ENCODE data around the gene ATG2A. TPM values are rescaled to one million over a fixed set of nuclear protein-coding genes. Genes with fewer than 3 reads are reported as not detected.

ATG2A gene
- total and polyA plus RNA-seq, 2 experiments from 2014 or later = 11.7 to 18.1 TPM

DNA sequence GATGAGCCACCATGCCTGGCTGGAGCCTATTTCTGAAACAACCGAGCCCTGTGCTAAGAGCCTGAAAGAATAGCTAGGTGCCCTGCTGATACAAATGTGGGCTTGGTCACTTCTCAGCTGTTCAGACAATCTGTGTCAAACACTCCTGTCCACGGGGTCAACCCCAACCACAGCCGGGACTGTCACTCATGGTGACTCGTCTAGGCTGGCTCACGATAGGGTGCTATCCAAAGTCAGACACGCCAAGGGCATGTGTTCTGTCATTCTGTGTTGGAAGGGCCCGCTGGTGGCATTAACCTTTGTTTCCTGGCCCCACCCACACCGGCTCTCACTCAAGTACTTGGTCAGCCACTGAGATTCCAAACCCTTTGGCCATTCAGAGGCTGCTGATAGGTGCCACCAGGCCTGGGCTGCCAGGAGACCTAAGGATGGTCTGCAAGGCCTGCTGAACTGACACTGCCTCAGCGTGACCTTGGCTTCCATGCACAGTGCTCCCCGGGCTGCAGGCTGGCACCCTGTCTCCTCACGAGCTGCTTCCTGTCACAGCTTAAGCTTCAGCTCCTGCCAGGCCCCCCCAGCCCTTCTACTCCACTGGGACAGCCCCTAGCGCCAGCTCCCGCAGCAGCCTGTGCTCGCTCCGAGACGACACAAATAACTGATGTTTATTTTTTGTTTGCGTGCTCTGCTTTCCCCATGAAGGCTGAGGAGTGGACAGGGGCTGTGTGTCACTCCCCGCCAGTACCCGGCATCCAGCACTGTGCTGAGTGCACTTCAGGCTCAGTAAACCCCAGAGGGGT, 58.3 kb downstream of the ATG2A start:
- Histone ChIP-seq H3K9me3 (ENCODE audit: low read depth) (no peaks in the 10 kb centered on the region), H3K27me3 (no peaks in the 10 kb centered on the region), H3K36me3 (replicated peaks; ENCODE audit: insufficient read depth, low read depth) (no peaks in the 10 kb centered on the region), H2AFZ (no peak overlapping the region), H4K20me1 (ENCODE audit: insufficient read depth, poor library complexity, severe bottlenecking) (peaks cover 4% of the 10 kb centered on the region), H3K27ac (no peak overlapping the region), H3K79me2 (peaks cover 69% of the 10 kb centered on the region), H3K4me1 (ENCODE audit: insufficient read depth) (peaks cover 42% of the 10 kb centered on the region), H3K9me2 (replicated peaks; ENCODE audit: insufficient read depth) (no peaks in the 10 kb centered on the region), H3K4me3 (no peak overlapping the region), H3K4me2 (no peak overlapping the region)
- no peak for DNase-seq (ENCODE audit: low spot score)
- TF ChIP-seq, protein P1, sequence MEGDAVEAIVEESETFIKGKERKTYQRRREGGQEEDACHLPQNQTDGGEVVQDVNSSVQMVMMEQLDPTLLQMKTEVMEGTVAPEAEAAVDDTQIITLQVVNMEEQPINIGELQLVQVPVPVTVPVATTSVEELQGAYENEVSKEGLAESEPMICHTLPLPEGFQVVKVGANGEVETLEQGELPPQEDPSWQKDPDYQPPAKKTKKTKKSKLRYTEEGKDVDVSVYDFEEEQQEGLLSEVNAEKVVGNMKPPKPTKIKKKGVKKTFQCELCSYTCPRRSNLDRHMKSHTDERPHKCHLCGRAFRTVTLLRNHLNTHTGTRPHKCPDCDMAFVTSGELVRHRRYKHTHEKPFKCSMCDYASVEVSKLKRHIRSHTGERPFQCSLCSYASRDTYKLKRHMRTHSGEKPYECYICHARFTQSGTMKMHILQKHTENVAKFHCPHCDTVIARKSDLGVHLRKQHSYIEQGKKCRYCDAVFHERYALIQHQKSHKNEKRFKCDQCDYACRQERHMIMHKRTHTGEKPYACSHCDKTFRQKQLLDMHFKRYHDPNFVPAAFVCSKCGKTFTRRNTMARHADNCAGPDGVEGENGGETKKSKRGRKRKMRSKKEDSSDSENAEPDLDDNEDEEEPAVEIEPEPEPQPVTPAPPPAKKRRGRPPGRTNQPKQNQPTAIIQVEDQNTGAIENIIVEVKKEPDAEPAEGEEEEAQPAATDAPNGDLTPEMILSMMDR (IDR thresholded peaks at IDR 0.05; ENCODE audit: poor library complexity) = no peak
- TF ChIP-seq EZH2phosphoT487 (IDR thresholded peaks at IDR 0.05; ENCODE audit: low read depth, severe bottlenecking, unreplicated experiment) = no peak
- no peak for TF ChIP-seq EZH2 (IDR thresholded peaks at IDR 0.05; ENCODE audit: borderline replicate concordance)
- WGBS (ENCODE audit: low lambda C conversion rate, missing lambda C conversion rate) = 94% methylated on average over 19 of the region's 19 CpGs

DNA sequence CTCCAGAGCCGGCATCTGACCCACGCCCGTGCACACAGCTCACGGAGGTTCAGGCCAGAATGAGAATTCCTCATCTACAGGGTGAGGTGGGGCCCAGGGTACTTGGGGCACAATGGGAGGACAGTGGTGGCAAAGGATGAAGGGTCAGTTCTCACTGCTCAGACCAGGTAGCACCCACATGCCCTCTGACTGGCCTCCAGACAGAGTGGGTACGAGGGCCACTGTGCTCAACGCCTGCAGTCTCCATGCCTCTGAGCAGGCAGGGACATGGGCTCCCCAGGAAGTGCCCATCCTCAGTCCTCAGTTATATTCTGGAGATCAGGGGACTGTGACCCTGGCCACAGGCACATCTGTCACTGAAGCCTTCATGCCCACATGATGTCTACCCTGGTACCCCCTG, 59.5 kb downstream of the ATG2A start:
- Histone ChIP-seq H3K9me3 (ENCODE audit: low read depth) (no peaks in the 10 kb centered on the region), H3K27ac (peak overlapping the region; percentile 93), H3K4me3 (no peak overlapping the region), H2AFZ (no peak overlapping the region), H4K20me1 (ENCODE audit: insufficient read depth, poor library complexity, severe bottlenecking) (no peaks in the 10 kb centered on the region), H3K4me1 (ENCODE audit: insufficient read depth) (peaks cover 30% of the 10 kb centered on the region), H3K79me2 (peaks cover 57% of the 10 kb centered on the region), H3K9me2 (replicated peaks; ENCODE audit: insufficient read depth) (no peaks in the 10 kb centered on the region), H3K36me3 (replicated peaks; ENCODE audit: insufficient read depth, low read depth) (no peaks in the 10 kb centered on the region), H3K4me2 (no peak overlapping the region), H3K27me3 (no peaks in the 10 kb centered on the region)
- TF ChIP-seq, protein P1 (IDR thresholded peaks at IDR 0.05; ENCODE audit: poor library complexity) = no peak
- TF ChIP-seq EZH2phosphoT487 (IDR thresholded peaks at IDR 0.05; ENCODE audit: low read depth, severe bottlenecking, unreplicated experiment) = no peak
- no peak for TF ChIP-seq EZH2 (IDR thresholded peaks at IDR 0.05; ENCODE audit: borderline replicate concordance)
- WGBS (ENCODE audit: low lambda C conversion rate, missing lambda C conversion rate) = 95% methylated on average over 6 of the region's 6 CpGs
- no peak for DNase-seq (ENCODE audit: low spot score)

DNA sequence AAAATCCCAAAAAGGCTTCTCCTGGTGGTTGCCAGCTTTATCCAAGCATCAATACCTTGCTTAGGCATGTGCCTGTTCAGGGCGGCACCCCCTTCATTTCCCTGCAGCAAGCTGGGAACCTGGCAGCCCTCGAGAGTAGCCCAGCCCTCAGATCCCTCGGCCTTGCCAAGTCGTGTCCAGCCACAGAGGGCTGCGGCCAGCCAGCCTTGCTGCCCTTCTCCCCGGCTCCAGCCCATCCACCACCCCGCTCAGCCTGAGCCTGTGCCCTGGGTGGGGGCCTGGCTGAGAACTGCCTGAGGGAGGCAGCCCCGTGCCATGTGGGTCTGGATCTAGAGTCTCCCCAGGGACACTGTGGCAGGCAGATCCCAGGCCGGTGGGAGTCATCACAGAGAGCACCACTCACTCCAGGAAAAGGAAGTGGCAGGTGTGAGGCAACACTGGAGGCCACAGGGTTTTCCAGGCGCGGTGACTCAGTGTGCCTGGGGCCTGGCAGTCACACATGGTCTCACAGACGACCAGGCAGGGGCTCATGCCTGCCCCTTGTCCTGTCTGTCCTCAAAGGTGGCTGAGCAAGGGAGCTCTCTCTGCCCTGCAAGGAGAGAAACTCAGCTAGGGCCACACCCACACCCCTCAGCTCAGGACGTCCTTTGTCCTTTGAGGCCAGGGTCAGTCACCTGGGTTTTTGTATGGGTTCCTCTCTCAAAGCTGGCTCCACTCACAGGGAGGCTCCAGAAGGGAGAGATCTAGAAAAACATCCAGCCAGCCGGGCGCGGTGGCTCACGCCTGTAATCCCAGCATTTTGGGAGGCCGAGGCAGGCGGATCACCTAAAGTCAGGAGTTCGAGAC, 60.4 kb downstream of the ATG2A start:
- no peak overlapping the region for H2AFZ ChIP-seq
- WGBS (ENCODE audit: low lambda C conversion rate, missing lambda C conversion rate) = 83% methylated on average over 20 of the region's 20 CpGs
- H3K36me3 ChIP-seq (replicated peaks; ENCODE audit: insufficient read depth, low read depth) = no peaks in the 10 kb centered on the region
- H3K4me3 ChIP-seq = no peak overlapping the region
- H4K20me1 ChIP-seq (ENCODE audit: insufficient read depth, poor library complexity, severe bottlenecking) = no peaks in the 10 kb centered on the region
- peak; percentile 80 for DNase-seq (ENCODE audit: low spot score)
- no peaks in the 10 kb centered on the region for H3K9me3 ChIP-seq (ENCODE audit: low read depth)
- no peak overlapping the region for H3K4me2 ChIP-seq
- TF ChIP-seq EZH2 (IDR thresholded peaks at IDR 0.05; ENCODE audit: borderline replicate concordance) (no peak), EZH2phosphoT487 (IDR thresholded peaks at IDR 0.05; ENCODE audit: low read depth, severe bottlenecking, unreplicated experiment) (no peak)
- TF ChIP-seq, protein P1 (IDR thresholded peaks at IDR 0.05; ENCODE audit: poor library complexity) = no peak
- no peaks in the 10 kb centered on the region for H3K9me2 ChIP-seq (replicated peaks; ENCODE audit: insufficient read depth)
- no peaks in the 10 kb centered on the region for H3K27me3 ChIP-seq
- H3K27ac ChIP-seq = peak overlapping the region; percentile 93
- H3K4me1 ChIP-seq (ENCODE audit: insufficient read depth) = peaks cover 30% of the 10 kb centered on the region
- peaks cover 49% of the 10 kb centered on the region for H3K79me2 ChIP-seq
